K562 (cell line): ENCODE results near the gene KDM5A. TPM values are rescaled to one million over a fixed set of nuclear protein-coding genes. Genes with fewer than 3 reads are reported as not detected.
A peak's percentile ranks its signal among the peaks of the same experiment; 100 is the strongest.

Source experiments
- CBX5 ChIP-seq: IDR thresholded peaks from 2 replicates; pipeline ENCODE4 v1.6.1; 2014; ENCODE audit warnings: low read depth, borderline replicate concordance
- CREM ChIP-seq: IDR thresholded peaks from 2 replicates; pipeline ENCODE4 v1.6.1; 2014; ENCODE audit warnings: antibody characterized with exemption, low read depth
- EWSR1 ChIP-seq: fragments of 450-650 bp; IDR thresholded peaks from 2 replicates; pipeline ENCODE4 v1.6.1; 2018; ENCODE audit warnings: borderline replicate concordance, mild to moderate bottlenecking, low read depth, moderate library complexity; ENCODE audit not compliant: partially characterized antibody
- HDAC6 ChIP-seq: IDR thresholded peaks from 2 replicates; pipeline ENCODE4 v1.6.1; 2012; ENCODE audit warnings: low read depth, mild to moderate bottlenecking, control low read depth, inconsistent platforms, low read length, moderate library complexity
- KLF16 ChIP-seq: IDR thresholded peaks from 2 replicates; pipeline ENCODE4 v1.6.1; 2016; ENCODE audit warnings: antibody characterized with exemption
- NR3C1 ChIP-seq: sonication (generic); formaldehyde crosslinking; IDR thresholded peaks from 2 replicates; pipeline ENCODE4 v1.8.1; 2022; ENCODE audit warnings: missing genetic modification reagents
- NUFIP1 ChIP-seq: fragments of 450-650 bp; IDR thresholded peaks from 2 replicates; pipeline ENCODE4 v1.6.1; 2018; ENCODE audit not compliant: partially characterized antibody
- PHB2 ChIP-seq: fragments of 450-650 bp; IDR thresholded peaks from 2 replicates; pipeline ENCODE4 v1.6.1; 2017; ENCODE audit warnings: low read depth
- RBM17 ChIP-seq: fragments of 200-400 bp; formaldehyde crosslinking; IDR thresholded peaks from 2 replicates; pipeline ENCODE4 v1.6.1; 2017; ENCODE audit warnings: low read depth, mild to moderate bottlenecking, low read length, borderline replicate concordance
- SAFB2 ChIP-seq: fragments of 200-400 bp; formaldehyde crosslinking; IDR thresholded peaks from 2 replicates; pipeline ENCODE4 v1.6.1; 2018; ENCODE audit warnings: borderline replicate concordance, low read length, low read depth, moderate library complexity; ENCODE audit not compliant: severe bottlenecking
- SMARCC2 ChIP-seq: fragments of 450-650 bp; IDR thresholded peaks from 2 replicates; pipeline ENCODE4 v1.6.1; 2017; ENCODE audit warnings: antibody characterized with exemption, moderate library complexity, mild to moderate bottlenecking, low read depth
- STAT5A ChIP-seq: IDR thresholded peaks from 2 replicates; pipeline ENCODE4 v1.6.1; 2012; ENCODE audit warnings: low read length, inconsistent platforms, borderline replicate concordance
- STAT5B ChIP-seq: fragments of 250-450 bp; sonication (Bioruptor Pico); IDR thresholded peaks from 2 replicates; pipeline ENCODE4 v1.8.0; 2021; ENCODE audit warnings: mild to moderate bottlenecking, inconsistent platforms
- TEAD1 ChIP-seq, 2 experiments: fragments of 450-650 bp in 1 of 2; sonication (generic) in 1 of 2; formaldehyde crosslinking; IDR thresholded peaks; 2 replicates each; pipeline versions ENCODE4 v1.4.0 to v1.8.0; 2020 to 2022; ENCODE audit warnings: mild to moderate bottlenecking in 2 of 2, missing genetic modification reagents in 1 of 2
- ZNF23 ChIP-seq: fragments of 250-450 bp; sonication (Bioruptor Pico); IDR thresholded peaks from 2 replicates; pipeline ENCODE4 v1.4.0; 2020; ENCODE audit warnings: mild to moderate bottlenecking
- ZNF311 ChIP-seq: fragments of 250-450 bp; sonication (Bioruptor Pico); IDR thresholded peaks from 2 replicates; pipeline ENCODE4 v1.4.0; 2020; ENCODE audit warnings: mild to moderate bottlenecking, moderate library complexity
- ZNF347 ChIP-seq: fragments of 450-650 bp; formaldehyde crosslinking; IDR thresholded peaks from 2 replicates; pipeline ENCODE4 v1.4.0; 2020; ENCODE audit warnings: low read depth, mild to moderate bottlenecking, moderate library complexity
- ZNF444 ChIP-seq: fragments of 250-450 bp; sonication (Bioruptor Pico); IDR thresholded peaks from 2 replicates; pipeline ENCODE4 v1.4.0; 2020; ENCODE audit warnings: mild to moderate bottlenecking, moderate library complexity
- polyA plus RNA-seq, 8 experiments: library from polyadenylated mRNA; depleted of rRNA in 4 of 8; stranded (reverse) in 5 of 8; unstranded in 3 of 8; fragments of >200 nt; fragmentation: Nextera tagmentation in 2 of 8; fragmentation: Illumina TruSeq in 1 of 8; extraction: Ambion mirVana in 2 of 8; extraction: Trizol in 1 of 8; gene quantifications; 2 replicates each; pipeline versions ENCODE4 v1.2.1 to v1.2.3, GENCODE V29; 2011 to 2014; ENCODE audit warnings: inconsistent platforms in 1 of 8, missing spikeins in 1 of 8
- total RNA-seq, 7 experiments: library from RNA; depleted of rRNA in 6 of 7; stranded (reverse); fragments of >200 nt in 6 of 7; fragmentation: Illumina TruSeq in 2 of 7; extraction: Trizol in 2 of 7; gene quantifications; 2 replicates each; pipeline versions ENCODE4 v1.2.1 to v1.2.3, GENCODE V29; 2011 to 2021; ENCODE audit warnings: low replicate concordance in 1 of 7
- TF ChIP-seq, protein P1 (sequence below): sonication (generic); formaldehyde crosslinking; IDR thresholded peaks from 2 replicates; pipeline ENCODE4 v1.8.0; 2023; ENCODE audit warnings: missing genetic modification reagents, mild to moderate bottlenecking, borderline replicate concordance
- TF ChIP-seq, protein P2 (sequence below), 3 experiments: fragments of 200-800 bp in 1 of 3; sonication (Bioruptor generic) in 1 of 3; sonication (generic) in 1 of 3; formaldehyde crosslinking in 1 of 3; IDR thresholded peaks; 2 replicates each; pipeline versions ENCODE4 v1.6.1 to v1.8.0; 2016 to 2022; ENCODE audit warnings: mild to moderate bottlenecking in 2 of 3, missing compliant biosample characterization in 2 of 3, missing genetic modification characterization in 2 of 3, missing genetic modification reagents in 1 of 3
- TF ChIP-seq, protein P3 (sequence below): fragments of 200-800 bp; sonication (Bioruptor generic); IDR thresholded peaks from 2 replicates; pipeline ENCODE4 v1.6.1; 2017; ENCODE audit warnings: missing genetic modification characterization, missing compliant biosample characterization

KDM5A gene
- total and polyA plus RNA-seq, 9 of the 15 experiments (the other 6 are each of a cell fraction or from before 2014, with no cell fraction given) = 5.5 to 35.1 (median 13.1) TPM

DNA sequence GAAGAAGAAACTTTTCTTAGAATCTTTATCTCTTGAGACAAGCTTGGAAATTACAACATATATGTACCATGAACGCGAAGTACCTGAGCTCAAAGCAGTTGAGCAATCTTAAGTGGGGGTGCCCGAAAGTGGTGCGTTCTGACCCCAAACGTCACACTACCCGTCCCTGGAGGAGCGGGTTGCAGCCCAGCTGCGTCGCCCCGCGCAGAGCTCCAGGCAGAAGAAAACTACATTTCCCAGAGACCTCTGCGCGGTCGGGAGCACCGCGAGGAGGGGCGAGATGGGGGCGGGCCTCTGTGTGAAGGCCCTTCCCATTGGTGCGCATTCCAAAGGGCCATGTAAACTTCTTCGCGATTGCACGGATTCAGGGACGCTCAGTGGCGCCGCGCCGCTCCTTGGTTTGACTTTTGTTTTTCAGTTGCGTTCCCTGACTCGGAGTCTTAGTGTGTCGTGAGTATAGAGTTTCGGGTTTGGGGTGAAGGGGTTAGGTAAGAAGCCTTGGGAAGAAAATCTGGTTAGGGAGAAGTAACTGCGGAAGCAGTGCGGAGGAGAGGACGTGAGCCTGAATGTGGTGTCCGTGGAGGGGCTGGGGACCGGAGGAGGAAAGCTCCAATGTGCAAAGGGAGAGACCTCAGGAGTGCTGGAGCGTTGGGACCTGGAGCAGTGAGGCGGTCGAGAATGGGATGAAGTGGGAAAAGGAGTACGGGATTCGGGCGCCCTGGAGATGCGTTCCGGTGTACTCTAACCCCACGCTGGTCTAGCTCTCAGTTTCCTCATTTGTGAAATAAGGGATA lies 12.3 kb upstream of the KDM5A start, which contains the start of gene CCDC77 (continued):
- 0 out of 4 replicates have a peak, but pooled peaks of 1 of the 2 experiments have one; percentile 28 for TF ChIP-seq TEAD1 (CRISPR knock-in tag; IDR thresholded peaks at IDR 0.05)
- peak; percentile 79 for TF ChIP-seq CREM
- TF ChIP-seq NR3C1 (CRISPR knock-in tag) = no peak
- TF ChIP-seq, protein P1, sequence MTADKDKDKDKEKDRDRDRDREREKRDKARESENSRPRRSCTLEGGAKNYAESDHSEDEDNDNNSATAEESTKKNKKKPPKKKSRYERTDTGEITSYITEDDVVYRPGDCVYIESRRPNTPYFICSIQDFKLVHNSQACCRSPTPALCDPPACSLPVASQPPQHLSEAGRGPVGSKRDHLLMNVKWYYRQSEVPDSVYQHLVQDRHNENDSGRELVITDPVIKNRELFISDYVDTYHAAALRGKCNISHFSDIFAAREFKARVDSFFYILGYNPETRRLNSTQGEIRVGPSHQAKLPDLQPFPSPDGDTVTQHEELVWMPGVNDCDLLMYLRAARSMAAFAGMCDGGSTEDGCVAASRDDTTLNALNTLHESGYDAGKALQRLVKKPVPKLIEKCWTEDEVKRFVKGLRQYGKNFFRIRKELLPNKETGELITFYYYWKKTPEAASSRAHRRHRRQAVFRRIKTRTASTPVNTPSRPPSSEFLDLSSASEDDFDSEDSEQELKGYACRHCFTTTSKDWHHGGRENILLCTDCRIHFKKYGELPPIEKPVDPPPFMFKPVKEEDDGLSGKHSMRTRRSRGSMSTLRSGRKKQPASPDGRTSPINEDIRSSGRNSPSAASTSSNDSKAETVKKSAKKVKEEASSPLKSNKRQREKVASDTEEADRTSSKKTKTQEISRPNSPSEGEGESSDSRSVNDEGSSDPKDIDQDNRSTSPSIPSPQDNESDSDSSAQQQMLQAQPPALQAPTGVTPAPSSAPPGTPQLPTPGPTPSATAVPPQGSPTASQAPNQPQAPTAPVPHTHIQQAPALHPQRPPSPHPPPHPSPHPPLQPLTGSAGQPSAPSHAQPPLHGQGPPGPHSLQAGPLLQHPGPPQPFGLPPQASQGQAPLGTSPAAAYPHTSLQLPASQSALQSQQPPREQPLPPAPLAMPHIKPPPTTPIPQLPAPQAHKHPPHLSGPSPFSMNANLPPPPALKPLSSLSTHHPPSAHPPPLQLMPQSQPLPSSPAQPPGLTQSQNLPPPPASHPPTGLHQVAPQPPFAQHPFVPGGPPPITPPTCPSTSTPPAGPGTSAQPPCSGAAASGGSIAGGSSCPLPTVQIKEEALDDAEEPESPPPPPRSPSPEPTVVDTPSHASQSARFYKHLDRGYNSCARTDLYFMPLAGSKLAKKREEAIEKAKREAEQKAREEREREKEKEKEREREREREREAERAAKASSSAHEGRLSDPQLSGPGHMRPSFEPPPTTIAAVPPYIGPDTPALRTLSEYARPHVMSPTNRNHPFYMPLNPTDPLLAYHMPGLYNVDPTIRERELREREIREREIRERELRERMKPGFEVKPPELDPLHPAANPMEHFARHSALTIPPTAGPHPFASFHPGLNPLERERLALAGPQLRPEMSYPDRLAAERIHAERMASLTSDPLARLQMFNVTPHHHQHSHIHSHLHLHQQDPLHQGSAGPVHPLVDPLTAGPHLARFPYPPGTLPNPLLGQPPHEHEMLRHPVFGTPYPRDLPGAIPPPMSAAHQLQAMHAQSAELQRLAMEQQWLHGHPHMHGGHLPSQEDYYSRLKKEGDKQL (CRISPR knock-in tag) = no peak
- TF ChIP-seq STAT5A = no peak
- no peak for TF ChIP-seq ZNF311
- no peak for TF ChIP-seq CBX5
- TF ChIP-seq RBM17 = no peak
- TF ChIP-seq SMARCC2 = no peak
- TF ChIP-seq ZNF444 (CRISPR knock-in tag) = no peak
- TF ChIP-seq, protein P2, sequence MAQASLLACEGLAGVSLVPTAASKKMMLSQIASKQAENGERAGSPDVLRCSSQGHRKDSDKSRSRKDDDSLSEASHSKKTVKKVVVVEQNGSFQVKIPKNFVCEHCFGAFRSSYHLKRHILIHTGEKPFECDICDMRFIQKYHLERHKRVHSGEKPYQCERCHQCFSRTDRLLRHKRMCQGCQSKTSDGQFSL (CRISPR knock-in tag; IDR thresholded peaks at IDR 0.05) = no peak
- TF ChIP-seq, protein P2 (tag; IDR thresholded peaks at IDR 0.05) = no peak; a peak in 1 of 4 replicates
- TF ChIP-seq STAT5B (CRISPR knock-in tag) = no peak
- TF ChIP-seq PHB2 = no peak
- no peak for TF ChIP-seq ZNF347 (CRISPR knock-in tag)
- no peak for TF ChIP-seq HDAC6
- no peak for TF ChIP-seq EWSR1
- TF ChIP-seq KLF16 = no peak
- TF ChIP-seq SAFB2 = no peak
- TF ChIP-seq, protein P3, sequence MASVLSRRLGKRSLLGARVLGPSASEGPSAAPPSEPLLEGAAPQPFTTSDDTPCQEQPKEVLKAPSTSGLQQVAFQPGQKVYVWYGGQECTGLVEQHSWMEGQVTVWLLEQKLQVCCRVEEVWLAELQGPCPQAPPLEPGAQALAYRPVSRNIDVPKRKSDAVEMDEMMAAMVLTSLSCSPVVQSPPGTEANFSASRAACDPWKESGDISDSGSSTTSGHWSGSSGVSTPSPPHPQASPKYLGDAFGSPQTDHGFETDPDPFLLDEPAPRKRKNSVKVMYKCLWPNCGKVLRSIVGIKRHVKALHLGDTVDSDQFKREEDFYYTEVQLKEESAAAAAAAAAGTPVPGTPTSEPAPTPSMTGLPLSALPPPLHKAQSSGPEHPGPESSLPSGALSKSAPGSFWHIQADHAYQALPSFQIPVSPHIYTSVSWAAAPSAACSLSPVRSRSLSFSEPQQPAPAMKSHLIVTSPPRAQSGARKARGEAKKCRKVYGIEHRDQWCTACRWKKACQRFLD (CRISPR knock-in tag) = no peak
- TF ChIP-seq ZNF23 (CRISPR knock-in tag) = no peak
- TF ChIP-seq NUFIP1 = no peak
